Limb (tissue), 2 donors: ENCODE measurements around the gene PPP2R2C.
A peak's percentile ranks its signal among the peaks of the same experiment; 100 is the strongest.

Experiments
- DNase-seq, 2 donors: peaks; one replicate each; pipeline ENCODE4 v3.0.0-alpha.2; 2016; ENCODE audit errors: extremely low spot score in 2 of 2

Gene PPP2R2C

DNA sequence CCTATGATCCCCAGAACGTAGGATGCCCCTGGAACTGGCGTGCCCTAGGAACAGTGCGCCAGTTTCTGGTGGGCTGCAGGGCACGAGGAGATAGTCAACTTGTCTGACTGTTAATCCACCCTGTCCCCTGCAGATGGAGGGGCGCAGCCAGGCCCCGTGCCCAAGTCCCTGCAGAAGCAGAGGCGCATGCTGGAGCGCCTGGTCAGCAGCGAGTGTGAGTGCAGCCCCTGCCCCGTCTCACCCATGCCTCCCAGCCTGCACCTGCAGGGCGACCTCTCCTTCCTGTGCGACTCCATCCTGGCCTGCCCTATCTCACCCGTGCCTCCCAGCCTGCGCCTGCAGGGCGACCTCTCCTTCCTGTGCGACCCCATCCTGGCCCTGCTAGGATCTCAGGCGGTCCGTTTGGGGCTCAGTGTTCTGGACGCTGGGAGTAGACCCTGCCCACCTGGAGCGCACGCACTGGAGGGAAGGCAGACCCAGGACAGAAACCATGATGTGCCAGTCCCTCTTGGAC, 180.6 kb downstream of the PPP2R2C start:
- DNase-seq: no peak

DNA sequence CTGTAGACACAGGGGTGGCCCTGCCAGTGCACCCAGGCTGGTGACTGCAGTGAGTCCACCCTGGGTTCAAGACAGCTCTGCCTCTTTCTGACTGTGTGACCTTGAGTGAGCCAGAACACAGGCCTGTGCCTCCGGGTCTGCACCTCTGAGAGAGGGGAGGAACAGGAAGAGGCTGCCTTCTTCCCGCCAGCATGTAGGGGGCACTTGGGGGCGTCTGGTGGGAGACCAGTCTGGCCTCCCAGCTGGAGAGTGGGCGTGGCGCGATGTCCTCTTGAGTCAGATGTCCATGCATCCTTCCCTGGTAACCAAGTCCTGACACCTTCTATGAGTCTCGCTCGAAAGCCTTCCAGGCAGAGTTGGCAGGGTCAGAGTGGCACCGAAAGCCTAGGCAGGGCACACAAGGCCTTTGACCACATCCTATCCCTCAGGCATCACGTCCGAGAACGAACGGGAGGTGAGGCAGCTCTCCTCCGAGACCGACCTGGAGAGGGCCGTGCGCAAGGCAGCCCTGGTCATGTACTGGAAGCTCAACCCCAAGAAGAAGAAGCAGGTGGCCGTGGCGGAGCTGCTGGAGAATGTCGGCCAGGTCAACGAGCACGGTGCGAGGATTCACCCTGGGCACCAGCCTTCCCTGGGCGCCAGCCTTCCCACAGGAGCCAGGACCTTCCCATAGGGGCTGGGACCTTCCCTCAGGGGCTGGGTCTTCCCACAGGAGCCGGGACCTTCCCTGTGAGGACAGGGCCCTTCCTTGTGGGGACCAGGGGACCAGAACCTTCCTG, 181.5 kb downstream of the PPP2R2C start:
- DNase-seq: peak in 1 of 2 donors; percentile 18

DNA sequence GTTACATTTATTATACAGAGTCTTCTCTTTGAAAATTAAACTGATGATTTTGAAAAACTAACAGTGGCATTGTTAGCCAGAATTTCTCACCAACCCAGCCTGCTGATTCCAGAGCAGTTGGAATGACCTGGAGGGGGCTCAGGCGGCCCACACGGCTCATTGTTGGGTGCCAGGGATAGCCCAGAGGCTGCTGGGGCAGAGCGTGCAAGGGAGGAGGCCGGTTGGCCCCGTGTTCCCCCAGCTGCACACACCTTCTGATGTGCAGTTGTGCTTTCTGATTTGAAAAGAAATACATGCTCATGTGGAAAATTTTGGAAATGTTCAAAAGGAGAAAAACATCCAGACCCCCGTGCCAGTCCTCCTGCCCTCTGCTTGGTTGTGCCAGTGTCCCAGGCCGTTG, 182.2 kb downstream of the PPP2R2C start:
- no peak for DNase-seq

DNA sequence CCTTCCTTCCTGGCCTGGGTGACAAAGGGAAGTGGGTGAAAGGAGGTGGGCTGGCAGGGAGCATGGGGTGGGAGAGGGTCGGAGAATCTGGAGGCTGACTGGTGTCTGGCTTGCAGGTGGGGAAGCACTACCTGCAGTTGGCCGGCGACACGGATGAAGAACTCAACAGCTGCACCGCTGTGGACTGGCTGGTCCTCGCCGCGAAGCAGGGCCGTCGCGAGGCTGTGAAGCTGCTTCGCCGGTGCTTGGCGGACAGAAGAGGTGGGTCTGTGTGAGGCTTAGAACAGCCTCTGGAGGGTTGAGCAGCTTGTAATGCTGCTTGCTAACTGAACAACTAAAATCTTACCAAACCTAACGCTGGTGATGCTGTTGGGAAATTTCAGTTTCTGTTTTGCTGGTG, 183.5 kb downstream of the PPP2R2C start:
- no peak for DNase-seq

DNA sequence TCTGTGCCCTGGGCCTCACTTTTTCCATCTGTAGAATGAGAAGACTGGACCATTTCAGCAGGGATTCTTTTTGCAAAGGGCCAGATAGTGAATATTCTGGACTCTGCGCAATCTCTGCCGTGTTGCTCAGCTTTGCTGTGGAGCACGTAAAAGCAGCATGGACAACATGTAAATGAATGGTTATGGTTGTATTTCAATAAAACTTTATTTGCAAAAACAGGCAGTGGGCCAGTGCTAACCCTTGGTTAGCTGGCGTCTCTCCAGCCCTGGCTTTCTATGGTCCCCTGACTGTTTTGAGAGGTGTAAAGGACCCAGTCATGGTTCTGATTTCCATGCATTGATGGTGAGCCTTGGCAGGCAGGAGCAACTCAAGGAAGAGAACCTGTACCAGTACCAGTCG, 184.1 kb downstream of the PPP2R2C start:
- DNase-seq: no peak

DNA sequence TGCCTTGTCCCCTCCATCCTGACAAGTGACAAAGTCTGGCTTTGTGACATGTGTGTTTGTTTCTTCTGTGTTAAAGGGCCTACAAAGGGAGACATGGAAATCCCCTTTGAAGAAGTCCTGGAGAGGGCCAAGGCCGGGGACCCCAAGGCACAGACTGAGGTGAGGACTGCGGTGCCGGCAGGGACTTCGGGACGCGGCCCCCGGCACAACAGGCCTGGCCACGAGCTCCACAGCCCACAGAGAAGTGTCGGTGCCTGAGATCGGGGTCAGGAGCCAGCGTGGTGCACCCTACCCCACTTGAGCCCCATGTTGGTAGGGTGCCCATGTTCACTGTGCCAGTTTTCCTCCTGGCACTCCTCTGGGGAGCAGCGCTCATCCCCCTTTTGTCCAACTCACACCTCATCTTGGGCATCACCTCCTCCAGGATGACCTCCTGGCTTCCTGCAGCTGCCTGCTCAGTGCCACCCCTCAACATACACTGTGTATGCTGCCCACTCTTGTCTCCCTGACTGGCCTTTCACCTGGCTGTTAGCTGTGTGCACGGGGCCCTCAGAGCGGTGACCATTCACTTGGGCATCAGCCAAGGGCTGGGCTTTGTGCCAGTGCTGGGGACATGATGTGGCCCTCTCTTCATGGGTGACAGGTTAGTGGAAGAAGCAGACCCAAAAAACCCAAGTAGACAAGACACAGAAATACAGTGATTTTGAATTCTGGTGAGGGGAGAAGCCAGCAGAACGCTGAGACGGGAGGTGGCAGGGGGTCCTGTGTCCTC, 185.2 kb downstream of the PPP2R2C start:
- DNase-seq: no peak

DNA sequence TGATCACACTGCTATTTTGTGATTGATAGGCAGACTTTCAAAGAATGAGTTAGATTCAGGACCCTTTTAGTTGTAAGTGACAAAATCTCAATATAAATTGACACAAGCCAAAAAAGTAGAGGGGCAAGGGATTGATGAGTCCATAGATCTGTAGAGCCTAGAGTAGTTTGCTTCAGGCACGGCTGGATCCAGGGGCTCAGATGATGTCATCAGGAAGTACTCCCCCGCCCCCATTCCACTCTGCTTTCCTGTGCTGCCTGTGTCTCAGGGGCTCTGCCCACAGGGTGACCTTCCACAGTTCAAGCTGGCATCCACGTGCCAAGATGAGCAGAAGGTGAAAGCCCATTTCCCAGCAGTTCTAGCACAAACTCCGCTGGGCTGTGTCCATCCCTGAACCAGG, 189.1 kb downstream of the PPP2R2C start:
- DNase-seq: no peak

DNA sequence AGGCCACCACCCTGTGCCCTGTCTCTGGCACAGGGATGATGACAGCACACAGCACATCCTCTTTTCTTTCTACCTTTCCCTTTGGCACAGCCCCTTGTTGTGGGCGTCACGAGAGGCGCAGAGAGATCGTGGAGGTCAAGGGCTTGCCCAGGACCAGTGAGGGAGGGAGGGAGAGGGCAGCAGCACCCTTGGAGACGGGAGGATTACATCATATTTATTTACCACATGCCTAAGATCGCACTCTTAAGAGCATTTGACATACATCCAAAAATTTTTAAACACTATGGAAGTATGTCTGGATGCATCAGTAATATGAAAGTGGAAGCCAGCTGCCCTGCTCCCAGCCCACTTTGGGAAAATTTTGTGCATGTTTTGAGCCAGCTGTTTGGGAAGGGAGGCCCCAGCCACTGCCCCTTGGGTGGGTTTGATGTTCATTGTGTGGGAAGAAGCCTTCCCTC, 190.1 kb downstream of the PPP2R2C start:
- DNase-seq: peak in 1 of 2 donors; percentile 15

DNA sequence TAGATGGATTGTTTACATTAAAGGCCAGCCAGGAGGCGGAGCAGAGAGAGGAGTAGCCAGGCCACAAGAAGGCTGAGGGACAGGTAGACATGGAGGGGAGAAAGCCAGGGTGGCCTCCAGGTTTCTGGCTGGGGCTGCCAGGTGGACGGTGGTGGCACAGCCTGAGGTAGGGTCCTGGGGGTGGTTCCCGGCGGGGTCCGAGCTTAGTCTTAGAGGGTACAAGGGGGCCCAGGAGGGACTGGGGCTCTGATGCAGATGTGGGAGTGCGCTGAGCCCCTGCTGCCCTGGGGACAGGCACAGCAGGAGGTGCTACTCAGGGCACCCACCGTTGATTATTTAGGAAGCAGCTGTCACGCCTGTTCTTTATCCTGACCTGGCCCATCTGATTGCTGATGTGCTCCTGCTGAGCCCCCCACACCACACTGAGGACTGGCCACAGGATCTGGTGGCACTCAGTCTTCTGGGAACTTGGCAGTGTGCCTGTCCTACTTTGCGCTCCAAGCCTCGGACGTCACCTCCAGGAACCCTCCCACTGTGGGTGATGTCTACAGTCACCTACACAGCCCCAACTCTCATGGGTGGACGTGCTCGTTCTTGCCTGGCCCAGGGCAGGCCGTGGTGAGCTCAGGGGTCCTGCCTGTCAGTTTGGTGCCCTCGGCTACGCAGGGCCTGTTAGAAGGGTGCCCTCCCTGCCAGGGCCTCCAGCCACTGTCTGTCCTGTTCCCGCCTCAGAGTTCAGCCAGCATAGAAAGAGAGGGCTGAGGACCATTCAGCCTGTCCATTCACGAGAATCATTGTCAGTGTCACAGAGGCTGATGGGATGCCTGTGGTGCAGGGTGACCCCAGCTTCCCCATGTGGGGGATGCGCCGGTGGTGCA, 190.7 kb downstream of the PPP2R2C start:
- no peak for DNase-seq

DNA sequence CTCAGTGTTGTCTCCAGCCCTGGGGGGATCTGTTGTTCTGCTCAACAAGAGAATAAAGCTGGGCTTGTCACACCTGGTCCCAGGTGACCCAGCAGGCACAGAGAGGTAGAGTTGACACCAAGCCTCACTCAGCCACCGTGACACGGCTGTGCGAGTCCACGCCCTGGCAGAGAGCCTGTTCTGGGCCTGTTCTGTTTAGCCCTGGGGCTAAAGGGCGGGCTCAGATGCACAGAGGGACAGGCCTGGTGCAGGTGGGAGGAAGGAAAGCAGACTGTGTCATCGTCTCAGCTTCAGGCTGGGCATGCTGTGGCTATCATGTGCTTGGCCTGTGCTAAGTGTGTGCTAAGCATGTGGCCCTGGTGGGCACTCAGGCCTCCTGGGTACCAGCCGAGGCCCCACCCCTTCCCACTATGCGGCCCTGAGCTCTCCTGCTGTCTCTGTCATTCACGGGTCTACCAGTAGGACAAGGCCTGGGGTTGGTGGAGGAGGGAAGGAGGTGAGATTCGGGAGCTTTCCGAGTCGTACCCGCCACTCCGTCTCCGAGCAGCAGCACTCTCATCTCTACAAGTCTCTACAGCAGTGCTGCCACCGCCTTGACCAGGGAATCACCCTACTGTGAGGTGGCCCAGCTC, 191.9 kb downstream of the PPP2R2C start:
- DNase-seq: no peak

DNA sequence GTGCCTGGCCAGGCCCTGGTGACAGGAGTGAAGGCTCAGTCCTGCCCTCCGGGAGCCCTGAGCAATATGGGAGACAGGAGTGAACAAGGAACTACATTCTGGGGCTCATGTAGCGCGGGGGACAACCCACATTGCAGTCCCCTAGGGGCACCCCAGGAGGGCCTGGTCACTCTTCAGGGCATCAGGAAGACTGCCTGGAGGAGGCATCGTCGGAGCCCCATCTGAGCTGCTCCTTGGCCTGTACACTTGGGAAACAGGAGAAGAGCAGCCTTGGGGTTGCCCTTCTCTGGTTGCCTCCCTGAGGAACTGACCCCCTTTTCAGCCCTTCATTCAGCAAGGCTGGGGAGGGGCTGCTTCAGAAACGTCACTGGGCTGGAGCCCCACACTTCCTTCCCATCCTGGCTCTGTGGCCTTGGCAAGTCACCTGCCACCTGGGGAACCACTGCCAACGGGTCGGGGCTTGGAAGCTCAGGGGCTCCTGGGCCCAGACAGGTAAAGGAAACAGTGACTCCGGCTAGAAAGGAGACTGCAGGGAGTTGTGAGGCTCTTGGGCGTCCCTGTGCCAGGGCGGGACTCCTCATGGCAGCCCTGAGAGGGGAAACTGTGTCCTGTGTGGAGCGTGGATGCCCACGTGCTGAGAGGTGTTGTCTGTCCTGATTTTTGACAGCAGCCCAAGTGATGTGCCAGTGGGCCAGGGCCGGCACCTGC, 192.7 kb downstream of the PPP2R2C start:
- no peak for DNase-seq

DNA sequence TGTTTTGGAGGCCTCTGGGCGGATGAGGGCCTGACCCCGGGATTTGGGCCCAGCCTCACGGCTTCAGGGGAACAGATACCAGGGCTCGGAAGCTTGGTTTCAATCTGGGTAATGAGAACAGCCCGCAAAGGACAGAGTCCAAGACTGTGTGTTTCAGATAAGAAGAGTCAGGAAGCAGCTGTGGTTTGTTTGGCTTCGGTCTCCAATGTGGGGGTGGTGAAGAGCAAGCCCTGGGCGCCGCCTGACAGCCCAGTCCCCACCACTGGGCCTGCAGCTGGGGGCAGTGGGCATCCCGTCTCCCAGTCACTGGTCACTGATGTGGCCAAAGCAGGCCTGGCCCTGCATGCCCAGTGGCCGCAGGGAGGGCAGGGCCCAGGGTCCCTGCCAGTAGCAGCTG, 193.6 kb downstream of the PPP2R2C start:
- no peak for DNase-seq

DNA sequence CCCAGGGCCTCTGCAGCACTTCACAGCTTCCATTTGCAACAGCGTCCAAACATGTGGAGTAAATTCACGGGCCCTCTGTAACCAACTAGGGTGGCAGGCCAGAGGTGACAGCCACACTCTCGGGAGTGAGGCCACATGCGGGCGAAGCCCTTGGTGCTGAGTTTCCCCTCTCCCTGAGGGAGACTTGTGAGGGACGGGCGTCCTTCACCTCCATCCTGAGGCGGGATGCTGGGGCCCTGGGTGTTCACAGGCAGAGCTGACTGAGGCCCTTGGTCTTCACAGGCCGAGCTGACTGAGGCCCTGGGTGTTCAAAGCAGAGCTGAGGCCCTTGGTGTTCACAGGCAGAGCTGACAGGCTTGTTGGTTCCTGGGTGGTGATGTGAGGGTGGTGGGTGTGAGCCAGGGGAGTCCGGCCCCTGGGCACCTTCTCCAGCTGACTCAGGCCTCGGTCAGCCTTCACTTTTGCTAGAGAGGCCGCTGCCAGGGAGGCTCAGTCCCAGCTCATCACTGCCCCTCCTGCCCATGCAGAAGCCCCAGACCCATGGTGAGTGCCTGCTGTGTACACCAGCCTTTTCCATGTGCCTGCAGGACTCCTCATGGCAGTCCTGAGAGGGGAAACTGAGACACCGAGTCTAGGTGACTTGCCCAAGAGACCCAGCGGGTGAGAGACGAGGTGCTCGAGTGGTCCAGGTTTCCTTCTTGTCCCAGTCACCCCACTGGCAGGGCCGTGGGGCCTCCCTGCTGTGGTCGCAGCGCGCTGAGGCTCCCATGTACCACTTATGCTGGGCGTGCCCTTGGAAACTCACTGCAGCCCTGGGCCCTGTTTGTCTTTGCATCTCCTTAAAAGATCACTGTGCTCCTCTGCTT, 194.2 kb downstream of the PPP2R2C start:
- DNase-seq: no peak

DNA sequence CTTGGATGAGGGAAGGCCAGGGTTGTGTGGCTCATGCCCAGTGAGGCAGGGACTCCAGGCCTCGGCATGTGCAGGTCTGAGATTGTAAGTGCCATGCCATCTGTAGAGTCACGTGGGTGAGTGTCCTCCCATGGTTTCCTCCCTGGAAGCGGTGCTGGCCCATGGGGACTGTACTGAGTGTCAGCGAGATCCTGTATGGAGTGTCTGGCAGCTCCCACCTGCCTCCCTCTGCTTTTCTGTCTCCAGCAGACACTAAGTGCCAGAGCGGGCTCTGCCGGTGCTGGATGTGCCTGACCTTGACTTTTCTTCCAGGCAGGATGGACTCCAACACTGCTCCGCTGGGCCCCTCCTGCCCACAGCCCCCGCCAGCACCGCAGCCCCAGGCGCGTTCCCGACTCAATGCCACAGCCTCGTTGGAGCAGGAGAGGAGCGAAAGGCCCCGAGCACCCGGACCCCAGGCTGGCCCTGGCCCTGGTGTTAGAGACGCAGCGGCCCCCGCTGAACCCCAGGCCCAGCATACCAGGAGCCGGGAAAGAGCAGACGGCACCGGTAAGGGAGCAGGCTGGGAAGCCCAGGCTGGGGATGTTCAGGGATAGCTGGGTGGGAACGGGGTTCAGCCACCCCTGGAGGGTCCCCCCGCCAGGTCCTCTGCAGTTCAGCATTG, 195.1 kb downstream of the PPP2R2C start:
- no peak for DNase-seq

DNA sequence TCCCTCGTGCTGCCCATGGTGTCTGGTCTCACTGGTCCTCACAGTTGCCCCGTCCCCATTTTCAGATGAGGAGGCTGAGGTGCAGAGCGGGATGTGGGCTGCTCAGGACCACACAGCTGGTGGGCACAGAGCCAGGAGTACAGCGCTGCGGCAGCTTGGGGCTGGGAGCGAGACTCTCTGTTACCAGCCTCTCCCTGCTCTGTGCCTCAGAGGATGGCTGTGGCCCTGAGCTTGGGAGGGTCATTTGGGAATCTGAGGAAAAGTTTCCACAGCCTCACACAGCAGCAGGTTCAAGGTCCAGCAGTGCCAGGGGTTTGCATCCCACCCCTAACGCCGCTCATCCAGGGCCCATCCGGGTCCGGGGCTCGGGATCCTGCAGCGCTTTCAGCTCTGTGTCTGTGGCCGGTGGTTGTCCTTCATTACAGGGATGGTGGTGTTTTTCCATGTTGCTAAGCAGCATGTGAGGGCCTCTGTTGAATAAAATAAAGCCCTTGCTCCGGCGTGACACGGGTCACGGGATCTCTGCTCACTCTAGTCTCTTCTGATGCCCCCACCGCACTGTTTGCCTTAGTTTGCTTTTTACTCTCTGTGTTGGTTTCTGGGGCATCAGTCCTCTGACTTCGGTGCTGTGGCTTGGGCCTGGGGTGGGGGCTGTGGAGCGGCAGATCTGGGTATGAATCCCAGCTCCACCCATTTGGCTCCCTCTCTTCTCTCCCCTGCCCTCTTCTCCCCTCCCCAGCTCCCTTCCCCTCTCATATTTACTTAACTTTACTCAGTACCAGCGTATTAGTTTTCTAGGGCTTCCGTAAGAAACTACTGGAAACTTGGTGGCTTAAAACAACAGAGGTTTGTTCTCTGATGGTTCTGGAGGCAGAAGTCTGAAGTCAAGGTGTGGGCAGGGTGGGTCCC, 196.3 kb downstream of the PPP2R2C start:
- DNase-seq: no peak

DNA sequence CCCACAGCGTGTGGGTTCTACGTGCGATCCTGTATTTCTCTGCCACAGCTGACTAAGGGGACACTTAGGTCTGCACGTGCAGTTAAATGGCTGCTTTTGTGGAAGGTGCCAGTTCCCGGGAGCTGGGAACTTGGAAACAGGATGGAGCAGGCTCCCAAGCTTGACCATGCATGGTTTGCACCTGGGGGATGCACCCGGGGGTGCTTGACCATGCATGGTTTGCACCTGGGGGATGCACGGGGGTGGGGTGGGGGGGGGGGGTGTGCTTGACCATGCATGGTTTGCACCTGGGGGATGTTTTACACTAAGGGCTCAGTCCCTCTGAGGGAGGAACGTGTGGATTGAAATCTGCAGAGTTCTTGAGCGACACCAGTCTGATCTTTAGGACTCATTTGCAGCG, 197.1 kb downstream of the PPP2R2C start:
- DNase-seq: no peak

DNA sequence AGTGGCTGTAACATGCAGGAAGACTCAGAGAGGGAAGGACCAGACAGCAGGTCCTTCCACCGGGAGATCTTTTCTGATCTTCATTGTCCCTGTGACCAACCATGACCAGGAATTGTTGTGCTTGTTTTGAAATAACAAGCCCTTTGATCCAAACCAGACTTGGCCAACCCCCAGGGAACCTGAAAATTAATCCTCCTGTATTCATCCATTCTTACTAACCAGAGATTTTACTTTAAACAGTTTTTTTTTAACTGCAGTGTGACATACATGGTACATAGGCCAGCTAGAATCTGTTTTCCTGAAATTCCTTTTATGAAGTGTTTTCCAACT, 198.8 kb downstream of the PPP2R2C start:
- DNase-seq: no peak
